ENCODE results near the gene DDX24.

DDX24 gene

DNA sequence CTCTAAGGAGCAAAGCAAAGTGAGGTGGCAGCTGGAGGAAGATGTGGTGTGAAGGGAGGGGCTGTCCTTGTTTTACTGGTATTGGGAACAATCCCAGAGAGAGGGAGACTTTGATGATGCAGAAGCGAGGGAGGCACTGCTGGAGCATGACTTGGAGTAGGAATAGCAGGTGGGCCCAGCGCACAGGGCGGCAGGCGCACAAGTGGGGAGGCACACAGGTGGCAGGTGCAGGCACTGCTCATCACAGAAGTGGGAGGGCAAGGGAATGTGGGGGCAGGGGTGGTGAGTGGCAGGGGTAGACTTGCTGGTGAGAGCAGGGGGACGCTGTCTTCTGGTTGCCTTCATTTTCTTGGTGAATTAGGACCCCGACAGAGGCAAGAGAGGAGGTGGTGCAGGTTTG is 18.0 kb upstream of the DDX24 start:
- no peak overlapping the region for H3K27ac Mint-ChIP-seq
- H3K4me1 Mint-ChIP-seq: peaks cover 7% of the 10 kb centered on the region
- H3K4me3 Mint-ChIP-seq: no peak overlapping the region
- no peaks in the 10 kb centered on the region for H3K27me3 Mint-ChIP-seq (ENCODE audit: low read depth)
- TF ChIP-seq, protein P1, sequence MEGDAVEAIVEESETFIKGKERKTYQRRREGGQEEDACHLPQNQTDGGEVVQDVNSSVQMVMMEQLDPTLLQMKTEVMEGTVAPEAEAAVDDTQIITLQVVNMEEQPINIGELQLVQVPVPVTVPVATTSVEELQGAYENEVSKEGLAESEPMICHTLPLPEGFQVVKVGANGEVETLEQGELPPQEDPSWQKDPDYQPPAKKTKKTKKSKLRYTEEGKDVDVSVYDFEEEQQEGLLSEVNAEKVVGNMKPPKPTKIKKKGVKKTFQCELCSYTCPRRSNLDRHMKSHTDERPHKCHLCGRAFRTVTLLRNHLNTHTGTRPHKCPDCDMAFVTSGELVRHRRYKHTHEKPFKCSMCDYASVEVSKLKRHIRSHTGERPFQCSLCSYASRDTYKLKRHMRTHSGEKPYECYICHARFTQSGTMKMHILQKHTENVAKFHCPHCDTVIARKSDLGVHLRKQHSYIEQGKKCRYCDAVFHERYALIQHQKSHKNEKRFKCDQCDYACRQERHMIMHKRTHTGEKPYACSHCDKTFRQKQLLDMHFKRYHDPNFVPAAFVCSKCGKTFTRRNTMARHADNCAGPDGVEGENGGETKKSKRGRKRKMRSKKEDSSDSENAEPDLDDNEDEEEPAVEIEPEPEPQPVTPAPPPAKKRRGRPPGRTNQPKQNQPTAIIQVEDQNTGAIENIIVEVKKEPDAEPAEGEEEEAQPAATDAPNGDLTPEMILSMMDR (IDR thresholded peaks at IDR 0.05; ENCODE audit: unreplicated experiment in 3 of 3): no peak
- no peaks in the 10 kb centered on the region for H3K9me3 Mint-ChIP-seq
- peaks cover 28% of the 10 kb centered on the region for H3K36me3 Mint-ChIP-seq (ENCODE audit: low read depth)

GRCh38 chr14:94098326-94098992 is 17.5 kb upstream of the DDX24 start:
- Mint-ChIP-seq H3K4me1 (peaks cover 1% of the 10 kb centered on the region), H3K4me3 (no peak overlapping the region), H3K27me3 (ENCODE audit: low read depth) (no peaks in the 10 kb centered on the region), H3K36me3 (ENCODE audit: low read depth) (peaks cover 23% of the 10 kb centered on the region), H3K27ac (no peak overlapping the region), H3K9me3 (no peaks in the 10 kb centered on the region)
- TF ChIP-seq, protein P1 (IDR thresholded peaks at IDR 0.05; ENCODE audit: unreplicated experiment in 3 of 3): no peak

DNA sequence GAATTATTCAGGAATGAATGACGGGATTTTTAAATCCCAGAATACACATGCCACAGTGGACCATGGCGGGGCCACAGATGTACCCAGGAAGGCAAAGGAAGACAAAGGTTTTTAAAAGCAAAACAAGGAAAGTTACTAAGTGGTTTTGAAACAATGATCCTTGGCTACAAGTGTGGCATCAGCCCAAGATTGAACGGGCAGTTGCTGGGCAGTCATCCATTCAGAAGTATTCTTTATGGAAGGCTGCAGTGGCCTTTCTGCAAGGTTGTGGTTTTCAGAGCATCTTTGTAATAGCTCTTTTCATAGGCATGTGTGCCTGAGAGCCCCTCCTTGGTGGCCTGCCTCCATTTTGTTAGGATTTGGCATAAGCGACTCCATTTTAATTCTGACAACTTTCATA is 16.1 kb upstream of the DDX24 start:
- no peaks in the 10 kb centered on the region for H3K27me3 Mint-ChIP-seq (ENCODE audit: low read depth)
- H3K27ac Mint-ChIP-seq: no peak overlapping the region
- no peak overlapping the region for H3K4me3 Mint-ChIP-seq
- H3K4me1 Mint-ChIP-seq: no peaks in the 10 kb centered on the region
- no peaks in the 10 kb centered on the region for H3K9me3 Mint-ChIP-seq
- TF ChIP-seq, protein P1 (IDR thresholded peaks at IDR 0.05; ENCODE audit: unreplicated experiment in 3 of 3): no peak
- H3K36me3 Mint-ChIP-seq (ENCODE audit: low read depth): peaks cover 23% of the 10 kb centered on the region

- TF ChIP-seq, protein P1 (IDR thresholded peaks at IDR 0.05; ENCODE audit: unreplicated experiment in 3 of 3): no peak
These were observed 12.4 kb upstream of the DDX24 start for GRCh38 chr14:94093418-94093817.

GRCh38 chr14:94089479-94089878 is 8.5 kb upstream of the DDX24 start:
- Mint-ChIP-seq H3K4me3 (no peak overlapping the region), H3K27ac (no peak overlapping the region), H3K4me1 (no peaks in the 10 kb centered on the region), H3K27me3 (ENCODE audit: low read depth) (no peaks in the 10 kb centered on the region), H3K9me3 (no peaks in the 10 kb centered on the region), H3K36me3 (ENCODE audit: low read depth) (peaks cover 14% of the 10 kb centered on the region)
- TF ChIP-seq, protein P1 (IDR thresholded peaks at IDR 0.05; ENCODE audit: unreplicated experiment in 3 of 3): no peak

More at GRCh38 chr14:94093418-94093817, 12.4 kb upstream of the DDX24 start:
- H3K27ac Mint-ChIP-seq: no peak overlapping the region
- H3K4me3 Mint-ChIP-seq: no peak overlapping the region
- H3K4me1 Mint-ChIP-seq: no peaks in the 10 kb centered on the region
- no peaks in the 10 kb centered on the region for H3K9me3 Mint-ChIP-seq
- H3K27me3 Mint-ChIP-seq (ENCODE audit: low read depth): no peaks in the 10 kb centered on the region
- H3K36me3 Mint-ChIP-seq (ENCODE audit: low read depth): peaks cover 9% of the 10 kb centered on the region

GRCh38 chr14:94088516-94088915 is 7.5 kb upstream of the DDX24 start:
- Mint-ChIP-seq H3K4me3 (no peak overlapping the region), H3K4me1 (no peaks in the 10 kb centered on the region), H3K27me3 (ENCODE audit: low read depth) (no peaks in the 10 kb centered on the region), H3K27ac (no peak overlapping the region), H3K9me3 (no peaks in the 10 kb centered on the region), H3K36me3 (ENCODE audit: low read depth) (peaks cover 12% of the 10 kb centered on the region)
- TF ChIP-seq, protein P1 (IDR thresholded peaks at IDR 0.05; ENCODE audit: unreplicated experiment in 3 of 3): no peak
